ENCODE measurements around the gene TAF9B.

Gene TAF9B

DNA sequence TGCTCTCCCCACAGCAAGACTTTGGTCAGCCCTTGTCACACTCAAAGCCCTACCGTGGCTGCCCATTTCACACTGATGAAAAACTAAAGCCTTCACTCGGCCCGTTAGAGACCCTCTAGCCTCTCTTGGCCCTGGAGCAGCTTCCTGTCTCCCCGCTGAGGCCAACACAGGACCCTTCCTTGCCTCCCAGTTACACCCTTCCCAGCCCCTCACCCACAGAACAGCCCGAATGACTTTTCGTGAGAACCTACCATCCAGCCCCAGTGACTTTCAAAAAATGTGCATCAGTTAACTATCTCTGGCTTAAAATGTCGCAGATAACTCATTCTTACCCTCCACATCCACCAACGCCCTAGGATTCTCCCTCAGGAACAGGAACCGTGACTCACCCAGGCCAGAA lies 756 bp upstream of the TAF9B start:
- TF ChIP-seq, protein P1, sequence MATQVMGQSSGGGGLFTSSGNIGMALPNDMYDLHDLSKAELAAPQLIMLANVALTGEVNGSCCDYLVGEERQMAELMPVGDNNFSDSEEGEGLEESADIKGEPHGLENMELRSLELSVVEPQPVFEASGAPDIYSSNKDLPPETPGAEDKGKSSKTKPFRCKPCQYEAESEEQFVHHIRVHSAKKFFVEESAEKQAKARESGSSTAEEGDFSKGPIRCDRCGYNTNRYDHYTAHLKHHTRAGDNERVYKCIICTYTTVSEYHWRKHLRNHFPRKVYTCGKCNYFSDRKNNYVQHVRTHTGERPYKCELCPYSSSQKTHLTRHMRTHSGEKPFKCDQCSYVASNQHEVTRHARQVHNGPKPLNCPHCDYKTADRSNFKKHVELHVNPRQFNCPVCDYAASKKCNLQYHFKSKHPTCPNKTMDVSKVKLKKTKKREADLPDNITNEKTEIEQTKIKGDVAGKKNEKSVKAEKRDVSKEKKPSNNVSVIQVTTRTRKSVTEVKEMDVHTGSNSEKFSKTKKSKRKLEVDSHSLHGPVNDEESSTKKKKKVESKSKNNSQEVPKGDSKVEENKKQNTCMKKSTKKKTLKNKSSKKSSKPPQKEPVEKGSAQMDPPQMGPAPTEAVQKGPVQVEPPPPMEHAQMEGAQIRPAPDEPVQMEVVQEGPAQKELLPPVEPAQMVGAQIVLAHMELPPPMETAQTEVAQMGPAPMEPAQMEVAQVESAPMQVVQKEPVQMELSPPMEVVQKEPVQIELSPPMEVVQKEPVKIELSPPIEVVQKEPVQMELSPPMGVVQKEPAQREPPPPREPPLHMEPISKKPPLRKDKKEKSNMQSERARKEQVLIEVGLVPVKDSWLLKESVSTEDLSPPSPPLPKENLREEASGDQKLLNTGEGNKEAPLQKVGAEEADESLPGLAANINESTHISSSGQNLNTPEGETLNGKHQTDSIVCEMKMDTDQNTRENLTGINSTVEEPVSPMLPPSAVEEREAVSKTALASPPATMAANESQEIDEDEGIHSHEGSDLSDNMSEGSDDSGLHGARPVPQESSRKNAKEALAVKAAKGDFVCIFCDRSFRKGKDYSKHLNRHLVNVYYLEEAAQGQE (IDR thresholded peaks at IDR 0.05; ENCODE audit: insufficient read depth in 1 of 2, low read depth in 2 of 2, low read length in 2 of 2), result no peak
- TF ChIP-seq TAF1 (IDR thresholded peaks at IDR 0.05; ENCODE audit: borderline replicate concordance, insufficient read depth, low read length), result no peak
- TF ChIP-seq FOXP2 (optimal IDR thresholded peaks at IDR 0.05; ENCODE audit: borderline replicate concordance, extremely low read depth, extremely low read length, insufficient read depth), result no peak
- no peak for TF ChIP-seq POLR2AphosphoS5 (IDR thresholded peaks at IDR 0.05; ENCODE audit: low read depth, low read length)
- TF ChIP-seq SIN3A (IDR thresholded peaks at IDR 0.05; ENCODE audit: borderline replicate concordance, insufficient read depth, low read length), result no peak

DNA sequence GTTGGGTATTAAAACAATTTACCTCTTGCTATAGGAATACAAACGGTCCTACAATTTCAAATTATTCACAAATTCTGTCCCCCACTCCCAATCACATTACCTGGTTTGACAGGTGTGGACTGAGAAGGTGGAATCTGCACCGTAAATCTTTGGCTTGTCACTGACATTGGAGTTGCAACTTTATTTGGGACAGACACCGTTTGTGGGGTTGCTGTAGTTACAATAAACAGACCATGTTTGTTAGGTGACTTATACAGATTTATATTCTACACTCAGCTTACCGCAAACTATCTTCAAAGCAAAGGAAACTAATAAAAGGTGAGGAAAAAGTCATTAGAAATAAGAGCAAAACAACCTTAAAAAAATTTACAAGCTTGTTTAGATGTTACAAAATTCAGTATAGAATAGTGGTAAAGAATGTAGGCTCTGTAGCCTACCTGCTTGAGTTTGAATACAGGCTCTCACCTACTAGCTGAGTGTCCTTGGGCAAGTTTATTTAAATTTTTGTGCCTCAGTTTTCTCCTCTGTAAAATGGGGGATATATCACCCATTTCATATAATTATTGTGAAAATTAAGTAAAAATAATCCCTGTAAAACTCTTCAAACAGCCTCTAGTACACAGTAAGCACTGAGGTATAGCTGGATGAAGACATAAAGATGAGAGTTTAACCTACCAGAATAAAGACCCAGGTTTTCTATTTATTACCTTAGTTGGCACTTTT lies 6.1 kb downstream of the TAF9B start:
- TF ChIP-seq FOXP2 (optimal IDR thresholded peaks at IDR 0.05; ENCODE audit: borderline replicate concordance, extremely low read depth, extremely low read length, insufficient read depth) (no peak), POLR2AphosphoS5 (IDR thresholded peaks at IDR 0.05; ENCODE audit: low read depth, low read length) (no peak; the same call in 1 of the 2 replicates), SIN3A (IDR thresholded peaks at IDR 0.05; ENCODE audit: borderline replicate concordance, insufficient read depth, low read length) (no peak), TAF1 (IDR thresholded peaks at IDR 0.05; ENCODE audit: borderline replicate concordance, insufficient read depth, low read length) (no peak)
- TF ChIP-seq, protein P1 (IDR thresholded peaks at IDR 0.05; ENCODE audit: insufficient read depth in 1 of 2, low read depth in 2 of 2, low read length in 2 of 2), result no peak

DNA sequence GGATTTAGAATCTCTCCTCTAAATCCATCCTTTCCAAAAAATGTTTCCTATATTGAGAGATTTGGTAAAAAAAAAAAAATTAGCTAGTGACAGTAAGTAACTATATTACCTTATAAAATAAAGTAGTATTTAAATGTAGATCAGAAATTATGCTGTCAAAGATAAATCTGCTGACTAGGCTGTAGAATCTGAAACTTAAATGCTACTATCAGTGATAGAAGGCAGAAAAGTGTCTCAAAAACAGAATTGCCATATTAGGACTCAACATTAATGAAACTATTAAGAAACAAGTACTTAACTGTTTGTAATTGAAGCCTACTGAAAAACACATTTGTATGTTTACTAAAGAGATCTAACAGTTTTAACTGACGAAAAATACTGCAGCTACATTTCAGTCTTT lies 8.3 kb downstream of the TAF9B start:
- TF ChIP-seq POLR2AphosphoS5 (IDR thresholded peaks at IDR 0.05; ENCODE audit: low read depth, low read length) (no peak), TAF1 (IDR thresholded peaks at IDR 0.05; ENCODE audit: borderline replicate concordance, insufficient read depth, low read length) (no peak), FOXP2 (optimal IDR thresholded peaks at IDR 0.05; ENCODE audit: borderline replicate concordance, extremely low read depth, extremely low read length, insufficient read depth) (no peak), SIN3A (IDR thresholded peaks at IDR 0.05; ENCODE audit: borderline replicate concordance, insufficient read depth, low read length) (no peak)
- TF ChIP-seq, protein P1 (IDR thresholded peaks at IDR 0.05; ENCODE audit: insufficient read depth in 1 of 2, low read depth in 2 of 2, low read length in 2 of 2), result no peak

GRCh38 chrX:78130396-78130795 lies 9.1 kb downstream of the TAF9B start:
- no peak for TF ChIP-seq TAF1 (IDR thresholded peaks at IDR 0.05; ENCODE audit: borderline replicate concordance, insufficient read depth, low read length)
- no peak for TF ChIP-seq POLR2AphosphoS5 (IDR thresholded peaks at IDR 0.05; ENCODE audit: low read depth, low read length)
- no peak for TF ChIP-seq SIN3A (IDR thresholded peaks at IDR 0.05; ENCODE audit: borderline replicate concordance, insufficient read depth, low read length)
- no peak for TF ChIP-seq FOXP2 (optimal IDR thresholded peaks at IDR 0.05; ENCODE audit: borderline replicate concordance, extremely low read depth, extremely low read length, insufficient read depth)
- TF ChIP-seq, protein P1 (IDR thresholded peaks at IDR 0.05; ENCODE audit: insufficient read depth in 1 of 2, low read depth in 2 of 2, low read length in 2 of 2), result no peak

Data from PFSK-1 (cell line).